DMS53 treated with DMSO at 0.1 percent for 48 hours (cell line): ENCODE results near the gene RBM6.
"Not testable (repeated sequence)": the region's sequence is repeated elsewhere in the genome, so short reads cannot be mapped to it uniquely, and the experiment has no call there.

Source experiments
- DNase-seq: peaks from one replicate; lab custom pipeline; 2025; ENCODE audit not compliant: unreplicated experiment; lab: John Stamatoyannopoulos, UW

RBM6 gene

DNA sequence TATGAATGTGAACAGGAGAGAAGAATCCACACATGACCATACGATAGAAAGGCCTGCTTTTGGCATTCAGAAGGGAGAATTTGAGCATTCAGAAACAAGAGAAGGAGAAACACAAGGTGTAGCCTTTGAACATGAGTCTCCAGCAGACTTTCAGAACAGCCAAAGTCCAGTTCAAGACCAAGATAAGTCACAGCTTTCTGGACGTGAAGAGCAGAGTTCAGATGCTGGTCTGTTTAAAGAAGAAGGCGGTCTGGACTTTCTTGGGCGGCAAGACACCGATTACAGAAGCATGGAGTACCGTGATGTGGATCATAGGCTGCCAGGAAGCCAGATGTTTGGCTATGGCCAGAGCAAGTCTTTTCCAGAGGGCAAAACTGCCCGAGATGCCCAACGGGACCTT lies 28.4 kb downstream of the RBM6 start:
- no peak for DNase-seq

DNA sequence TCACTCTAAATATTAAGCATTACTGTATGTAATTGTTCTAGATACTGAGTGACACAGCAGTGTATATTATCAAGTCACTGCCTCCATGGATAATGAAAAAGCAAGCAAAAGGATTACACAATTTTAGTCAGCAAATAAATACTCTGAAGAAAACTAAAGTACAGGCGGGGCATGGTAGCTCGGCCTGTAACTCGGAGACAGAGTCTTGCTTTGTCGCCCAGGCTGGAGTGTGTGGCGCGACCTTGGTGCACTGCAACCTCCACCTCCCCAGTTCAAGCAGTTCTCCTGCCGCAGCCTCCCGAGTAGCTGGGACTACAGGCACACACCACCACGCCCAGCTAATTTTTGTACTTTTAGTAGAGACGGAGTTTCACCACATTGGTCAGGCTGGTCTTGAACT lies 32.7 kb downstream of the RBM6 start:
- no peak for DNase-seq

DNA sequence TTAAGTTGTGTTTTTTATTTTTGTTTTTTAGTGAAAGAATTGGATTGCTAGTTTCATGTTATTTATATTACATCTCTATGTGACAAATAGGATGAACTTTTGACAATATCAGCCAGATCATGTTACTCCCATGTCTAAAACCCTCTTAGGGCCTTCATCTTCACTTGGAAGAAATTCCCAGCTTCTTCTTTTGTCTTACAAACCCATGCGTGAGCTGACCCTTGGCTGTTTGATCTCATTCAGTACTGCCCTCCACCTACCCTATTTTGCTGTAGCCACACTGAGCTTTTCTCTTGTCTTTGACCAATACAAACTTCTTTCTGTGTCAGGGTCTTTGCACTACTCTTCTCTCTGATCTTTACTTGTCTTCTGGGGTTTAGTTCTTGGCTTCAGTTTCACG lies 37.0 kb downstream of the RBM6 start:
- no peak for DNase-seq

DNA sequence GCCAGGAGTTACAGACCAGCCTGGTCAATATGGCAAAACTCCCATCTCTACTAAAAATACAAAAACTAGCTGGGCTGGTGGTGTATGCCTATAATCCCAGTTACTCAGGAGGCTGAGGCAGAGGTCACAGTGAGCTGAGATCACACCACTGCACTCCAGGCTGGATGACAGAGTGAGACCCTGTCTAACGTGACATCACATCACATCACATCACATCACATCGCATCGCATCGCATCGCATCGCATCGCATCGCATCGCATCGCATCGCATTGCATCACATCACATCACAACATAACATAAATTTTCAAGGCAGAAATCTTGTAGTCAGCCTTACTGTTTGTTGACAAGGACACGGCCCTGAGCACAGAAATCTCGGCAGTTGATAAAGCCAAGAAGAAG lies 44.4 kb downstream of the RBM6 start:
- no peak for DNase-seq

DNA sequence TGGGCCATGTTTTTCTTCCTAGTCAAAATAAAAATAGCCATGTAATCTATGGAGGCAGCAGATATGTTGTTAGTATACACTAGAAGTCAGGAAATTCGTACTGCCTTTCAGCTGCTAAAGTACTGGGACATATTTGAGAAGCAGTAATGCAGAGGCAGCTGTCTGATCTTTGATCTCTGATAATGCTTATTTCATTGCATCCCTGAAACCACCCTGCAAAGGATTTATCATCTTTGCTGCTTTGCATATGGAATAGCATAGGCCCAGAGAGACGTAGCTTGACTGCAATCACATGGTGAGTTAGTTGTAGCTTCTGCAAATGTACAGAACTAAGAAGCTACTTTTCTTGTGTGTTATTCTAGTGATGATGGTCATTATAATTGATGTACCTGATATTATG lies 52.4 kb downstream of the RBM6 start:
- DNase-seq = no peak

DNA sequence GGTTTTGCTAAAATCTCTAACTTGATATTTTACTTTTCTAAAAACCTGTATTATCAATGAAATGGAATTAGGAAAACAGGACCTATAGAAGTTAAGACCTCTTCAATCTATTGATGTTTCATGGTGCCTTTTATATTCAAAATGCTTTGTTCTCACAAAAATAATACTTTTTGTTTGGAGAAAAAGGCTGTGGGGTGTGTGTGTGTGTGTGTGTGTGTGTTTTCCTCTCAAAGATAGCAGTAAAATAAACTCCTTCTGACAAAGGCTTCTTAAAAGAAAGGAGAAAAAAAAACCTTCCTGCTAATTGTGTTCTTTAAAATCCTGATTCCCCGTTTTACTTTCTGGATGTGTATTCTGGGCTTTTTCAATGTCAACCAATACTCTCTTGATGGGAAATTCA lies 54.5 kb downstream of the RBM6 start:
- DNase-seq = no peak

DNA sequence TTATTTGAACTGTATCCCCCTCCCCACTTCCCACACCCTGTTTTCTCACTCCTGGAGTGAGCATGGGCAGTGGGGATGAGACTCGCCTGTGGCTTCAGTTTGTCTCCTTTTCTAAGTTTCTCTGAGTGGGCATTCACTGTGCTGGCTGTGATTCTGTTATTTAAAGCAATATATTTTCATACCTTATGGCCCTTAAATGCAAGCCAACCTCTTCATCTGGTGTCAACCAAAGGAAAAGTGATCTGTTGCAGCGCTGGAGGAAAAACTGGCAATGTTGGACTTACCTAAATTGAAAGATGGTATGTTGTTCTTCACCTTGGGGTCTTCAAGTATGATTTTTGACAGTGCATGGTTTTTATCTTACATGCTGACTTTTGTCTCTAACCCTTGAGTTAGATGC lies 56.1 kb downstream of the RBM6 start:
- no peak for DNase-seq

DNA sequence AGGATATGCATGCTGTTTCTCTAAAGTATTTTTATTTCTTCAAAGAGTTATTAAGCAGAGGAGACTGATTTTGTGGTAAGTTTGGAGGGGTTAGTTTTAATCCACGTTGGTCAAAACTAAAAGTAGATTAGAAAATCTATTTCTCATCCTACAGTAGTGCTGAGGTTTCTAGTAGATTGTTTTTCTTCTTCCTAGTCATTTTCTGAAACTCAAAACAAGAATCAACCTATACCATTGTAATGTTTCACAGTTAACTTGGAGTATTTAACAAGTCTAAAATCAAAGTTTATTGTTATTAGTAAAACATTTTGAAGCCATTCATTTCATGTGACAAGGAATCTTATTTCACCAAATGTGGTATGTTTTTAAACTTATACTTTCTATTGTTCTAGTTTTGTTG lies 57.9 kb downstream of the RBM6 start:
- DNase-seq = no peak

DNA sequence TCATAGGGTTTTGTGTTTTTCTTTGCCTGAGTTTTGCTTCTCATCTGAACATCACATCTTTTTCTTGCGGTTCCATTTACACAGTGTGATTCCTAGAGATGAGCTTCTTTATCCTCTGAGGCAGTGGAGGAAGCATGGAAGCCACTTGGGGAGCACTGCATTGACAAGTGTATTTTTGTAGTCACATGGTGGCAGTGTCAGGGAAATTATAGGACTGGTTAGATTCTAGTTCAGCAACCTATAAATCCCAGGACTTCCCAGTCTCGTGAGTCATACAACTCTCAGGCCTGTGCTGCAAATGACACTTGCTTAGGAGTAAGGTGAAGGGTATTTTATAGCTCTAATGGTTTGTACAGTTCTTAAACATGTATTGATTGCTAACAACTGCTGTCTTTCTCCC lies 58.4 kb downstream of the RBM6 start:
- no peak for DNase-seq

DNA sequence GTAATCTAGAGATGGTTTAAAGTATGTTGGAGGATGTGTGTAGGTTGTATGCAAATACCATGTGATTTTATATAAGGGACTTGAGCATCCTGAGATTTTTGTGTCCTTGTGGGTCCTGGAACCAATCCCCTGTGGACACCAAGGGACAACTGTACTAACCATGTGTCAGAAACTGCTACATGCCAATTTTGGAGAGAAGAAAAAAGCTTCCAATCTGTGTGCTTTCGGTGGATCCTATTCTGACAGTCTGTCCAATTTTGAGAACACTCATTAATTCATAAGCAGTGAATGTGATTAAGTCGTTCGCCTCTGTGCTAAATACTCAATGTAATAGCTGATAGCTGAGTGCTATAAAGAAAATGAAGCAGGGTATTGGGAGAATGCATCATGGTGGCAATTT lies 61.6 kb downstream of the RBM6 start:
- DNase-seq = no peak

DNA sequence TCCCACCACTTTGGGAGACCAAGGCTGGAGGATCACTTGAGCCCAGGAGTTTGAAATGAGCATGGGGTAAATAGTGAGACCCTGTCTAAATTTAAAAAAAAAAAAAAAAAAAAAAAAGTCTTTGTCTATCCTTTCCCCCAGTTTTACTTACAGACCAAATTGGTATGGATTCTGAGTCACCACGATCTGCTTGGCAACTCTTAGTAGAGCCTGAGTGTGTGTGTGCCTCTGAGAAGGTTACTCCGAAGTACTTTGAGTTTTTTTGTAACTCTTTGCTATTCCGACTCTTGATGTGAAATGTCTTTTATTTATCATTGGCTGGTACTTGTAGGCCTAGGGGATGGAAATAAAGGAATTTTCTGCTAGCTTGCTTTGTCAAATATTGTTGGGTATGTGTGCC lies 63.3 kb downstream of the RBM6 start:
- DNase-seq = no peak

DNA sequence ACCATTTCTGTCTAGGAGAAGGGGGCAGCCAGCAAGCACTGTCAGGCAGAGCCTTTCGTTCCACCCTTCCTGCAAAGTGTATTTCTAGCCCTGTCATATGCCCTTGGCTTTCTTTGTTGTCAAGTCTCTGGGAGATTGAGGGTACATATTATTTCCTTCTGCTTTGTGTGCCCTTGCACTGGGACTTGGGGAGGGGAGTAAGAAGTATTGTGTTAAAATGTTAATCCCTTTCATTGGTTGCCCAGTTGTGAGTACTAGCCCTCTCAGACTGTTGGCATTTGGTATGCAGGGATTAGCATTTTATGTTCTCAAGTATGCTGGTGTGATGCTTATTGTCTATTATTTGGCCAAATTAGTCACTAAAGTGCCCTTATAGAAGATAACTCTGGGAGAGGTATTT lies 63.9 kb downstream of the RBM6 start:
- DNase-seq = no peak

DNA sequence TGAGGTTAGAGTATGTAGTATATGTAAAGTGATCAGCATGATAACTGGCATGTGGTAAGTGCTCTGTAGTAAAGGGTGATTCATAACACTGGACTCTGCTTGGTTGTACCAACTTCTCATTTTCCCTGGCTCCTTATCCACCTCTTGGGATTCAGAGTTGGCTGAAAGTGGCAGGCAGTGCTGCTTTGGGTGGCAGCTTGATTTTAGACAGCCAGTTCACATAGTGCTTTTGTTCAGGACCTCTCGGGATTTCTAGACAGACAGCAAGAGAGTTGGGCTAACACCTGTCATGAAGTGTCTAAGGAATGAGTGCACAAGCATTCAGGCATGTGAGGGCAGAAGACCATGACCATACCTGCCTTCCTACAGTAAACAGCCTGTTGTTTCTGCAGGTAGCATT lies 69.0 kb downstream of the RBM6 start:
- no peak for DNase-seq

DNA sequence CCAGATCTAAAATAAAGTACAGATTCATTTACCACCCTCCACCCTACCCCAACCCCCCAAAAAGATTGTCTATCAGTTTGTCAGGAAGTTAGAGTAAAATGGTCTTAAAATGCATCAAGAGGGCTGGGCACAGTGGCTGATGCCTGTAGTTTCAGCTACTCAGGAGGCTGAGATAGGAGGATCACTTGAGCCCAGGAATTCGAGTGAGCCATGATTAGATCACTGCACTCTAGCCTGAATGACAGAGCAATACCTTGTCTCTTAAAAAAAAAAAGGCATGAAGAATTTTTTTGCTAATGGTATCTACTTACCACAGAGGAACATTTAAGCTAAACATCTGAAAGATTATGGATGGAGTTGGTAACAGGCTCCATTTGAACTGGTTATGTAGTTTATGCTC lies 71.0 kb downstream of the RBM6 start:
- no peak for DNase-seq

DNA sequence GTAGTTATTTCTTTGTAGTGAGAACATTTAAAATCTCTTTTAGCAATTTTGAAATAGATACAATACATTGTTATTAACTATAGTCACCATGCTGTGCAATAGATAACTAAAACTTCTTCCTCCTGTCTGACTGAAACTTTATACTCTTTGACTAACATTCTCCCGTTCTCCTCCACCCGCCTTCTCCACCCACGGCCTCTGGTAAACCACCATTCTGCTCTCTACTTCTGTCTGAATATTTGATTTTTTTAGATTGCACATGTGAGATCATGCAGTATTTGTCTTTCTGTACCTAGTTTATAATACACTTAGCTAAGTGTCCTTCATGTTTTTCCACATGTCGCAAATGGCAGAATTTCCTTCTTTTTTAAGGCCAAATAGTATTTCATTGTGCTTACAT lies 76.0 kb downstream of the RBM6 start:
- no peak for DNase-seq

DNA sequence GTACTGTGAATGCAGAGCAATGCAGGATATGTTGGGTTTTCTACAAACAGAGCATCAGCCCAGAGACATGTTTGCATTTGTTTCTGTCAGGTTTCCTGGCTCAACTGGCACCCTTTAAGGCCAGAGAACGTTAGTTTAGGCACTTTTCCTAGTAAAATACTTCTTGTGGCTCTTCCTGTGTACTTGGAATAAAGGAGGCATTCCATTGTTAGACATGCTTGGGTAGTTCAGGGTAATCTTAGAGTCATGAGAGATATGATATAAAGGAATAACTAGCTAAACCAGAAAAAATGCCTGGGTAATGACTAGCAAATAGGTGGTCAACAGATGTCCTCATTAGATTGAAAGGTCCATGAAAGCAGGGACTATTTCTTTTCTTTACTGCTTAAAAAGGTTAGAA lies 88.4 kb downstream of the RBM6 start:
- no peak for DNase-seq

DNA sequence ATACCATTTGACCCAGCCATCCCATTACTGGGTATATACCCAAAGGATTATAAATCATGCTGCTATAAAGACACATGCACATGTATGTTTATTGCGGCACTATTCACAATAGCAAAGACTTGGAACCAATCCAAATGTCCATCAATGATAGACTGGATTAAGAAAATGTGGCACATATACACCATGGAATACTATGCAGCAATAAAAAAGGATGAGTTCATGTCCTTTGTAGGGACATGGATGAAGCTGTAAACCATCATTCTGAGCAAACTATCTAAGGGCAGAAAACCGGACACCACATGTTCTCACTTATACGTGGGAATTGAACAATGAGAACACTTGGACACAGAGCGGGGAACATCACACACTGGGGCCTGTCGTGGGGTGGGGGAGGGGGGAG lies 91.3 kb downstream of the RBM6 start:
- DNase-seq = not testable (repeated sequence)

DNA sequence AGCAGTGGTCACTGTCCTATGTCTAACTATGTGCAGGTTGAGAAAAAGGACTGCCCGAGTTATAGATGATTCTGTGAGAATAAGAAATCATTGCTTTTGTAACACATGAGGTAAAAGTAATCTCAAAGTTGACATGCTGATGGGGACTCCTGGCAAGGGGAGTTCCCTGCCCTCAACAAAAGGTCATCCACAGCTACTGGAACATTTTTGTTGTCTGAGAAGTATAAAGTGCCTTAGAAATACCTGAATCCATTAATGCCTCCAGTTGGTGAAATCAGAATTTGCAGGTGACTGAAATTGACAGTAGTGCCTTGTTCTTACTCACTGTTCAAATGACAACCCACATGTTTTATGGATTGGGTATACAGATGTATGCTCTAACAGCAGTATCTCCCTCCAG lies 105.0 kb downstream of the RBM6 start:
- DNase-seq = no peak

DNA sequence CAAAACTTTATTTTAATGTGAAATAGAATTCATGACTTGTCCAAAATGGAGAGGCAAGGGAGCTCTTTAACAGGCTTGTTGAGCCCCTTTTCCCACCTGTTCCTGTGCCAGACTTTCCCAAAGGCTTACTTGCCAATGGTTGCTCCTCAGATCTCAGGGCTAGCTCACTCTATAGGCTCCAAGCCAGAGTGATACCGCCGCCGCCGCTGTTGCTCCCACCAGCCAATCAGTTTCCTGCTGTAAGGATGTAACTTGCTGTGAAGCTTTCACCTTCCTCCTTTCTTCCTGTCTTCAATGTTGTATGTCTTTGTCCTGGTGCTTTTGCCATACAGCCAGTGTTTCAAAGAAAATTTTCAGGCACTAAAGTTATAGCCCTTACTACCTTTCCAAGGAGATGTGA lies 107.5 kb downstream of the RBM6 start:
- DNase-seq = no peak

DNA sequence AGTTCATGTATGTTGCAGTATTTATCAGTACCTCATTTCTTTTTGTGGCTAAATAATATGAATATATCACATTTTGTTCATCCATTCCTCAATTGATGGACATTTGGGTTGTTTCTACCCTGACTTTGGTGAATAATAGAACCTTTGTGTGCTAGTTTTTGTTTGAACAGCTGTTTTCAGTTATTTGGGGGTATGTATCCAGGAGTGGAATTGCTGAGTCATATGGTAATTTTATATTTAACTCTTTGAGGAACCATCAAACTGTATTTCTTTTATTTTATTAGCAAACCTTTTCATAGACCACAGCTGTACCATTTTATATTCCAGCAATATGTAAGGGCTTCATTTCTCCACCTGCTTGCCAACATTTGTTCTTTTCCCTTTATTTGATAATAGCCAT lies 110.4 kb downstream of the RBM6 start:
- DNase-seq = no peak

DNA sequence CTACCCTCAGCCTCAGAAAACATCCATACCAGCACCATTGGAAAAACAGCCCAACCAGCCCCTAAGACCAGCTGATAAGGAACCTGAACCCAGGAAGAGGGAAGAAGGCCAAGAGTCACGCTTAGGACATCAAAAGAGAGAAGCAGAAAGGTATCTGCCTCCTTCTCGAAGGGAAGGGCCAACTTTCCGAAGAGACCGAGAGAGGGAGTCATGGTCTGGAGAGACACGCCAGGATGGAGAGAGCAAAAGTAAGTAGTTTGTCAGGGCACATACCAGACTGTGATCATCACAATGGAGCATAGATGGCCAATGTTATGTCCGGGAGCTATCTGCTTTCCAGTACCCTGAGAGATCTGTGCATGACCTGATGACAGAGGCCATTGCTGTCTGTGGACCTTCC lies 117.8 kb downstream of the RBM6 start:
- DNase-seq = no peak

DNA sequence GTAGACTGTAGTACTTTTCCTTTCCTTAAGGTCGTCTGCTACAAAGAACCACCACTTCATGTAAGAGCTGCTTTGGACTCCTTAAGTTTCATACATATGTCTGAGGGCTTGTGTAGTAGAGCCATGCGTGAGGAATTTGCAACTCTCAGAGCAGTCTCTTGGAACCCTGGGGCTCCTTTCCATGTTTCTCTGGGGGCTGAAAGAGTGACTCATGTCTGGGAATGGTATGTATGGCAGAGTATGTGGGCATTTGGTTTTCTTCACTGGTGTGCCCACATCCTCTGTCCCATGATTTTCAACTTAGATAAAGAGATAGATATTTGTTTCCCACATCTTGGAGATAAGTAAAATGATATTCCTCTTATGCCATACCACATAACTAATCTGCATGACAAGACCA lies 128.2 kb downstream of the RBM6 start:
- DNase-seq = no peak

DNA sequence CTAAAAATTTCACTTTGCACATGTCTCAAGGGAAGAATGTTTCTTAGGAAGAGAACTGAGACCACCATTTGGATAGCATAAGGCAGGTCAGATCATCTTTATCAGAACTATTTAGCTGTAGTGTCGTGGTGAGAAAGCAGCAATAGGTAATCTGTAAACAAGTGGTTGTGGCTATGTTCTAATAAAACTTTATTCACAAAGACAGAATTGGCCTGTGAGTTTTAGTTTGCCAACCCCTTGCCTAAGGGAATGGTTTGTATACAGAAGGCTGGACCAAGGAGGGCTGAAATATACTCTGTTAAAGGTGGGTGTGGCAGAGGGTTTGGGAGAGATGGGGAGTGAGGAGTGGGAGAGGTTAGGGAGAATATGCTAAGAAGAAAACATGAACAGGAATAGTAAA lies 138.1 kb downstream of the RBM6 start:
- no peak for DNase-seq

DNA sequence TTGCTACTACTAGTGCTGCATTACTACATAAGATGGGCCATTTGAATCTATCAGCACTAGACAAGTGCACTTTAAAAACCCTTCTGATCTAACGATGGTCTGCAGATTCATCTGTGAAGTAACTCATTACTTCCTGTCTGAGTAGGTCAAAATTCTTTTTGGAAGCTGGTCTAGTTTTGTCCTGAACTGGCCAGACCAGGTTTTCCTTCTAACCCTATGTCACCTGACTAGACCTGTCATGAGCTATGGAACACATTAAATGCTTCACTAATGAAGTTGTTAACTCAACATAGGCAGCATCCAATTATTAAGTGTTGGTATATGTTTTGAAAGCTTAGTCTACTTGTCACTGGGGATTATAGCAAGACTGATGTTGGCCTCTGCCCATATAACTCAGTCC lies 138.7 kb downstream of the RBM6 start:
- DNase-seq = no peak
